Activated CD8-positive, alpha-beta memory T cell treated with anti-CD3 and anti-CD28 coated beads for 4 hours (primary cell): ENCODE measurements around the gene MGA.
"Not testable (repeated sequence)": the region's sequence is repeated elsewhere in the genome, so short reads cannot be mapped to it uniquely, and the experiment has no call there.

Source experiments
- DNase-seq, 2 donors: peaks; one replicate each; pipeline ENCODE4 v3.0.0-alpha.2; 2020; ENCODE audit warnings: low read depth in 2 of 2

The MGA gene

DNA sequence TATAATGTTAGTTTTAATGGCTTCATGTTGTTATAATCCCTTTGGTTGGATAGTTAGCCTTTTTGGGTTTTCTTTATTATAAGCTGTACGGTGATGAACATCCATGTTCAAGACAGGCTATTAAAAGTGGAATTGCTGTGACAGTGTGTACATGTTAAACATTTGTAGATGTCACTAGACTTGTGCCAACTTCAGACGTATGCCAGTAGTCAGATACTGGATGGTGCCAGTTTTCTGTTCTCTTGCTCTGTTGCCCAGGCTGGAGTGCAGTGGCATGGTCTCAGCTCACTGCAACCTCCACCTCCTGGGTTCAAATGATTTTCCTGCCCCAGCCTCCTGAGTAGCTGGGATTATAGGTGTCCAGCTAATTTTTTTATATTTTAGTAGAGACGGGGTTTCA, 54.1 kb downstream of the MGA start:
- DNase-seq: no peak

DNA sequence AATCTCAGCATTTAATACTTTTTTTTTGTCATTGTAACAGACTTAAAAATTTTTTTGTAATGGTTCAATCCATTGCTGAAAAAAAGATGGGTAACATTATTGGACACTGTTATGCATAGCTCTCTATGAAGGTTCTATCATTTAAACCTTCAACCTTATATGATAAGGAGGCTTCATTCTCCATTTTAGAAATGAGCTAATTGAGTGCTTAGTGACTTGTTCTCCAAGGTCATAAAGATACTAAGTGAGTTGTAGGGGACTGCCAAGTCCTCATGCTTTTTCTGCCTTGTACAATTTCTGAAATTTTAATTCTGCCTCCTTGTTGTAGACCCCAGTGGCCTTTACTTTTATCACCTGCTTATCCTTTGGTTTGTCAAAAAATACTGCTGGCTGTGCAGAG, 56.7 kb downstream of the MGA start:
- DNase-seq: no peak

GRCh38 chr15:41727143-41727542, 66.9 kb downstream of the MGA start:
- DNase-seq: no peak

- not testable (repeated sequence) for DNase-seq
These were observed 67.9 kb downstream of the MGA start for GRCh38 chr15:41728061-41728460.

GRCh38 chr15:41730543-41730942, 70.3 kb downstream of the MGA start:
- DNase-seq: no peak

DNA sequence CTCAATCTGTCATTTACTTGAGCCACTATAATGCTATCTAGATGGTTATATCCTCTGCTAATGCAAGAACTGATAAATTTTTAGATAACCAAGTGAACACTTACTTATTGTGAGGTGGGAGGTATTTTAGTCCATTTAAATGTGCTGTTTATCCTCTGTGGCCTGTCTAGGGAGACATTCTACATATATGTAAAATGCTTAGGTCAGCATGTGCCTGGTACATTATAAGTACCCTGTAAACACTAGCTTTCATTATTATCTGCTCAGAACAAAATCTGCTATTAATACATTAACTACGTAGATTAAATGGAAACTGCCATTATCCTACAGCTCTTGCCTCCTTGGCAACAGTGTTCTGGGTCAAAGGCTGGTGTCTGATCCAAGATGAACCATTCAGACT, 72.3 kb downstream of the MGA start:
- no peak for DNase-seq

DNA sequence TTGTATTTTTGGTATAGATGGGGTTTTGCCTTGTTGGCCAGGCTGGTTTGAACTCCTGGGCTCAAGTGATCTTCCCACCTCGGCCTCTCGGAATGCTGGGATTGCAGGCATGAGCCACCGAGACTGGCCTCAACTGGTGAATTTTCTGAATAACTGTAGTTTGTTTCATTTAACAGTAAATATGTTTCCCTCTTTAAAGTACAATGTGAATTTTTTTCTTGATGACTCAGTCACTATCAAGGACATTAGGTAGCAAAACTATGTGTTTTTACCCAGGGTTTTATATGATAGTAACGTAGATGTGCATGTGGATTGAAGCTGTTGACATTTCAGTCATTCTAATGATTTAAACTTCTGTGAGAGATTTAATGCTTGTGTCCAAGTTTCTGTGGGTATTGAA, 73.9 kb downstream of the MGA start:
- DNase-seq: no peak

DNA sequence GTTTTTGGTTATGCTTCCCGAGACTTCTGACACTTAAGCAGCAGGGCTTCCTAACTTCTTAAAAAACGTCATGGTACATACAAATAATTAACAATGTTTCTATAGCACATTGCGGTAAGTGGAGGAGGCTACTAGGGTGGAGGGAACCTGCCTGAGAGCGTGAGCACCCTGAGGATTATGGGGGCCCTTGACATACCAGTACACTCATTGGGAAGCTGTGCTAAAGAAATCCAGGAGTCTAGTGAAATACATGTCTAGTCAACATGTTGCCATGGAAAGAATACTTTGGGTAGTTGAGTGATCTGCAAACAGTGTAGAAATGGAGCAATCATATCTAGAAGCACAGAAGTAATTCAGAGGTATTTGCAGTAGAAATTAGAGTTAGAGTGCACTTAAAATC, 74.8 kb downstream of the MGA start:
- no peak for DNase-seq

DNA sequence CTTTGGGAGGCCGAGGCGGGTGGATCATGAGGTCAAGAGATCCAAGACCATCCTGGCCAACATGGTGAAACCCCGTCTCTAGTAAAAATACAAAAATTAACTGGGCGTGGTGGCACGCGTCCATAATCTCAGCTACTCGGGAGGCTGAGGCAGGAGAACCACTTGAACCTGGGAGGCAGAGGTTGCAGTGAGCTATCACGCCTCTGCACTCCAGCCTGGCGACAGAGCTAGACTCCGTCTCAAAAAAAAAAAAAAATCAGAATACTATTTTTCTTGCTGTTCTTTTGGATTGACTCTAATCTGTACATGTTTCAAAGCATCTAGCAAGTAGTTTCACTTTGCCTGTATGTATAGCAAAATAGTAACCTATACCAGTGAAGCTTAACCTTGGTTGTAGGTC, 75.3 kb downstream of the MGA start:
- not testable (repeated sequence) for DNase-seq

- DNase-seq: no peak
These were observed 86.6 kb downstream of the MGA start for GRCh38 chr15:41746802-41747201.

DNA sequence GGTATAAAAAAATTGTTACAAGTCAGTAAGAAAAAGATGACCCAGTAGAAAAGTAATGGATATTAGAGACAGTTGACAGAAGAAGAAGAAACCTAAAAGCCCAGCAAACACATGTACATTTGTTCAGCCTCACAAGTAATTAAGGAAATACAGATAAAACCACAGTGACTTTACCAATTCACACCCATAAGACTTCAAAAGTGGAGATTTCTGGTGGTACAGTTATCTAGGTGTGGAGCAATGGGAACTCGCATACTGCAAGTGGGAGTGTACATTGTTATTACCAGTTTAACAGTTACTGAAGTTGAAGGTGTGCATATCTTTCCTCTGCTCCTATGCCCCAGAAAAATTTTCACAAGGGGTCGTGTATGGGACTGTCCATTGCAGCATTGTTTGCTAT, 96.0 kb downstream of the MGA start:
- DNase-seq: no peak

- peak in 1 of 2 donors; percentile 14 for DNase-seq
These were observed 112.6 kb downstream of the MGA start for GRCh38 chr15:41772720-41773331.

DNA sequence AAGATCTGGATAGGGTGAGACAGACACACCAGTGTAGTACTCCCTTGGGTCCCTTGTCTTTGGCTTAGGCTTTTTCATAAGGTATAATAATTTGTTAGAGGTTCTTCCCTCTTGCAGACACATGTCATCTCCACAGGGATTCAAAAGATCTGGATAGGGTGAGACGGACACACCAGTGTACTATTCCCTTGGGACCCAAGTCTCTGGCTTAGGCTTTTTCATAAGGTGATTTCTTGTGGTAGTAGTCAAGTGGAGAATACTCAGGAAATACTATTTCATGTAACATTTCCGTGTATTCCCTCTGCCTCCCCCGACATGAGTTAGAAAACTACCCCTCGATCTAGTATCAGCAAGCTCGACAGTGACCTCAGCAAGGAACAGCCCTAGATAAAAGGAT, 113.1 kb downstream of the MGA start:
- DNase-seq: no peak

DNA sequence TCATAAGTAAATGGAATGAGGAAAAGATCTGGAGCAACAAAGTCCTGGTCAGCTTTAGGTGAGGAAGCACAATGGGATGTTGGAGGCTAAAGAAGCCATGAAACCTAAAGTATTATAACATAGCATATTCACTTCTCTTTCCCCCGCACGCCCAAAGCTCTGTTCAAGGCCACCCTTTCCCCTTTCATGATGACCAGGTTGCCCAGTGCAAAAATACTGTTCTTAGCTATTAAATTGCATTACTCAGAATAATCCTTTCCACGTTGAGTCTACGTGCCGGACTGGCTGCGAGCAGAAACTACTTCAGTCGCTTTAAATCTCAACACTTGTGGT, 113.5 kb downstream of the MGA start:
- no peak for DNase-seq

- DNase-seq: peak; percentile 91 to 92
These were observed 114.1 kb downstream of the MGA start, which contains the start of gene MAPKBP1 for GRCh38 chr15:41774062-41774881. MAPKBP1 (plus strand) TSS chr15:41774484; CDS start chr15:41775276, 792 bp downstream.

GRCh38 chr15:41774882-41775417, 114.7 kb downstream of the MGA start:
- no peak for DNase-seq

DNA sequence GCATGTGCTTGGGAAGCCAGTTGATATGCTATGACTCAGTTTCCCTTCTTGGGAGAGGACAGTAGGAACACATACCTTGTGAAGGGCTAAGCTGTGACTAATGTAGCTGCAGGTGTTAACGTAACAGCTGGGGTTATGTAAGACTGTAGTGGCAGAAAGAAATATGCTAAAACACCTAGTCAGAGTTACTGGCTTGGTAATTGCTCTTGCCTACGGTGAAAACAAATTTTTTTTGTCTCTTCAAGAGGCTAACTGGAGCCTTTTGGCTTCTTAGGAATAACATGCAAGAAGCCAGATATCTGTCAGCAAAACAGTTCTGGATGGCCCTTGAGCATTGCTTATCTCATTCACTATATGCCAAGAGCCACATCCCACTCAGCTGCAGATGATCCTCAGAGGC, 115.4 kb downstream of the MGA start:
- no peak for DNase-seq

- no peak for DNase-seq
These were observed 117.3 kb downstream of the MGA start for GRCh38 chr15:41777421-41777973.

GRCh38 chr15:41778521-41778920, 118.3 kb downstream of the MGA start:
- DNase-seq: no peak

DNA sequence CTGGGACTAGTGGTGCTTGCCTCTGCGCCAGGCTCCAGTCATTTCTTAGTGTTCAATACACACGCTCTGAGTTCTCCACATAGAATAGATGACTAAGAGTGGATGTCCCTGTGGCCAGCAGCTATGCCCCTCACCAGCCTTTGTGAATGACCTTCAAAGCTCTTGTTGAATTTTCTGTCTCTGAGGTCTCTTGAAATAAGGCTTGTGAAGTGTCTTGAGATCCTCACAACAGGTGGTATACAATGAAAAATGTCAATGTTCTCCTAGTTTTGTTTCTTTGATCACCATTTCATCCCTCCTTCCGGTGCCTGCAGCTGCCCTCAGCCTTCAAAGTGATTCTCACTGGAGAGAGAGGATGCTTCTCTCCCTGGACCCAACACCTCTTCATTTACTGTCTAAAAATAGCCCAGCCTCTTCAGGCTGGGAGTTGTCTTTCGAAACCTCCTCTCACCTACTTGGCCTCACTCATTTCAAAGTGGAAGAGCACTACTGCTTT, 119.5 kb downstream of the MGA start:
- DNase-seq: no peak

DNA sequence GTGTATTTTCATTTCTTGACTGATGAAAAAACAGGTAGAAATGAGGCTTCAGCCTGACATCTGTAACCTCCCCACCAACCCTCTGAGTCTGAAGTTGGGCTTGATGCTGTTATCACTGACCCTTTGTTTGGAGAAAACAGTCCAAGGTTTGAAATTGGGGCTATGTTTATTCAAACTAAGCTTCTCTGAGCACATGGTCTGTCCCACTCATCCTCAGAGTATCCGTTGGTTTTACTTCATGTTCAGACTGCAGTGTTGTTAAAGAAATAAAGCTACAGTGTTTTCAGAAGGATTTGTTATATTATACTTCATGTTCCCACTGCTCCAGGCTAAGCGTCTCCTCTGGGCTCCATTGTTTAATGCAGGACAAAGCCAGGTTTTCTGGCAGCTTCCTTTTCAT, 120.1 kb downstream of the MGA start:
- DNase-seq: no peak

DNA sequence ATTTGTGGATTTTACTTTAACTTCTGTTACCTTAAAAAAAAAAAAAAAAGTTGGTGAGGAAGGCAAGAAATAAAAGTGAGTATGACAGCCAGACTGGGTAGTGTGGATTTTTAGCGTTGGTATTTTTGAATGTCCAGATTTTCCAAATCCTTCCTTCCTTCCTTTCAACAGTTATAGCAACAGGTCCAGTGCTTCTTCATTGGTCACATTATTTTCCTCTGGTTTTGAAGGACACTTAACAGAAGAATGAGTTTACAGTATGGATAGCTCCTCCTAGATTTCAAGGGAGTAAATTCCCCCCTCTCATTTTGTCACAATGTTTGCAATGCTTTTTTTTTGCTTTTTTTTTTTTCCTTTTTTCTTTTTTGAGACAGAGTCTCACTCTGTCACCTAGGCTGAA, 120.5 kb downstream of the MGA start:
- no peak for DNase-seq
